ENCODE data around the gene ATG16L2.

GRCh38 chr11:72831521-72832300 is 17.5 kb downstream of the ATG16L2 start:
- TF ChIP-seq CTCF (IDR thresholded peaks at IDR 0.05; ENCODE audit: low read depth, low read length, missing input control) = peak; percentile 97
- no peak for TF ChIP-seq TAF1 (conservative IDR thresholded peaks at IDR 0.05)
- TF ChIP-seq GABPA (IDR thresholded peaks at IDR 0.05 in 1 of 2, conservative IDR thresholded peaks at IDR 0.05 in 1 of 2) = no peak
- no peak for TF ChIP-seq NR2F2 (IDR thresholded peaks at IDR 0.05)
- no peak for TF ChIP-seq FOXA1 (IDR thresholded peaks at IDR 0.05)
- TF ChIP-seq EGR1 (IDR thresholded peaks at IDR 0.05; ENCODE audit: low read depth in 2 of 2) = no peak
- TF ChIP-seq ATF3 (IDR thresholded peaks at IDR 0.05) = no peak
- peak; percentile 95 to 97 for TF ChIP-seq RAD21 (IDR thresholded peaks at IDR 0.05)
- TF ChIP-seq REST (IDR thresholded peaks at IDR 0.05) = no peak
- no peak for TF ChIP-seq HNF4G (IDR thresholded peaks at IDR 0.05)
- TF ChIP-seq YY1 (IDR thresholded peaks at IDR 0.05) = no peak
- no peak for TF ChIP-seq MAX (IDR thresholded peaks at IDR 0.05)
- TF ChIP-seq JUND (IDR thresholded peaks at IDR 0.05) = no peak
- peak in 1 of 2 donors; percentile 23 for TF ChIP-seq RXRA (IDR thresholded peaks at IDR 0.05)

Data from liver (tissue), 3 donors.